Measurements from ENCODE around the gene MEGF11.
"Not testable (repeated sequence)": the region's sequence is repeated elsewhere in the genome, so short reads cannot be mapped to it uniquely, and the experiment has no call there.

MEGF11 gene

GRCh38 chr15:65869954-65870871 is 383.3 kb downstream of the MEGF11 start:
- no peak for TF ChIP-seq CTCF (IDR thresholded peaks at IDR 0.05; ENCODE audit: low read depth, low read length, missing control alignments)
- no peak for DNase-seq (ENCODE audit: low read depth)
- H3K4me3 ChIP-seq (ENCODE audit: low read depth, low read length): peak overlapping the region; percentile 72

- H3K4me3 ChIP-seq (ENCODE audit: low read depth, low read length): peak within 1 kb of the TSS; percentile 72
- DNase-seq (ENCODE audit: low read depth): peak; percentile 90
- peak; percentile 47 for TF ChIP-seq CTCF (IDR thresholded peaks at IDR 0.05; ENCODE audit: low read depth, low read length, missing control alignments)
These were observed 384.2 kb downstream of the MEGF11 start, which contains the start of gene RAB11A for GRCh38 chr15:65869126-65869953. Gene RAB11A, plus strand, starts transcription at chr15:65869491. Its CDS starts 95 bp downstream, at chr15:65869586.

GRCh38 chr15:65868546-65869125 is 384.9 kb downstream of the MEGF11 start:
- peak overlapping the region; percentile 72; the same call in 1 of the 2 replicates for H3K4me3 ChIP-seq (ENCODE audit: low read depth, low read length)
- DNase-seq (ENCODE audit: low read depth): no peak
- no peak for TF ChIP-seq CTCF (IDR thresholded peaks at IDR 0.05; ENCODE audit: low read depth, low read length, missing control alignments)

- not testable (repeated sequence) for H3K4me3 ChIP-seq (ENCODE audit: low read depth, low read length); DNase-seq (ENCODE audit: low read depth)
These were observed 385.6 kb downstream of the MEGF11 start for GRCh38 chr15:65867933-65868332.

GRCh38 chr15:65867244-65867643 is 386.3 kb downstream of the MEGF11 start:
- no peak overlapping the region for H3K4me3 ChIP-seq (ENCODE audit: low read depth, low read length)
- DNase-seq (ENCODE audit: low read depth): no peak
- TF ChIP-seq CTCF (IDR thresholded peaks at IDR 0.05; ENCODE audit: low read depth, low read length, missing control alignments): no peak

GRCh38 chr15:65863106-65863505 is 390.4 kb downstream of the MEGF11 start:
- TF ChIP-seq CTCF (IDR thresholded peaks at IDR 0.05; ENCODE audit: low read depth, low read length, missing control alignments): no peak
- no peak for DNase-seq (ENCODE audit: low read depth)
- H3K4me3 ChIP-seq (ENCODE audit: low read depth, low read length): no peak overlapping the region

GRCh38 chr15:65862682-65863081 is 390.9 kb downstream of the MEGF11 start:
- DNase-seq (ENCODE audit: low read depth): peak; percentile 74
- H3K4me3 ChIP-seq (ENCODE audit: low read depth, low read length): no peak overlapping the region
- TF ChIP-seq CTCF (IDR thresholded peaks at IDR 0.05; ENCODE audit: low read depth, low read length, missing control alignments): peak; percentile 68
